HG03039 (cell line): ENCODE measurements around the gene DDX11.
"Not testable (repeated sequence)": the region's sequence is repeated elsewhere in the genome, so short reads cannot be mapped to it uniquely, and the experiment has no call there.

Experiments
- ATAC-seq: cut with Tn5 transposase; IDR thresholded peaks from one replicate; pipeline ENCODE4 v1.9.1; 2021; ENCODE audit warnings: mild to moderate bottlenecking, moderate library complexity; ENCODE audit not compliant: unreplicated experiment

DDX11 gene

DNA sequence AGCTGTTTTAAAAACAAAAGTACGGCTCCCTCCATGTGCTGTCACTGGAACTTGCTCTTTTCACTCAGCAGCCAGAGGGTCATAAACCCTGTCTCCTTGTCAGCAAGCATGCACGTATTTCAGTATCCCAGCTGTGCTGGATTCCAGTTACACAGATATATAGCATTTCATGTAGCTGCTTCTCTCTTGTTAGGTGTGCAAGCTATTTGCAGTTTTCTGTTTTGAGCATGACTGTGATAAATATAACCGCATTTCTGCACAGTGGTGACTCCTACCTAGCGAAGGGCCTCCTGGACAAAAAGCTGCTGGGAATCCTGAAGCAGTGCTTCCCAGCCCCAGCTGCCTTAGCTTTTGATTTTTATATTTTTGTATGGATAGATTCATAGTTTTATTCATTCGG is 24.7 kb downstream of the DDX11 start:
- ATAC-seq = not testable (repeated sequence)

DNA sequence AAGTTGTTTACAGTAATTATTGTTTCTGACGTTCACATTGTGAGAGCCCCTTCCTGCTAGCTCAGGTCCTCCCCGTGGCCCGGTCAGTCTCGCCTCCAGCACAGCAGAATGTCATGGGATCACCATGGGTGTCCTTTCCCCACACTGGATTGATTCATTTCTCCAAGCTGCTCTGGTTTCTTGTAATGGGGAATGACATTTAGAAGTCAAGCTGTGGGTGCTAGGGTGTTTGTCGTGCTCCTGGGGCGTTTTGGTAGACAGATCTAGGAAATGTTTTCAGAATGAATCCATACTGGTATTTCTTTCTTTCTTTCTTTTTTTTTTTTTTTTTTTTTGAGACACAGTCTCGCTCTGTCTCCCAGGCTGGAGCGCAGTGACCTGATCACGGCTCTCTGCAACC is 25.1 kb downstream of the DDX11 start:
- not testable (repeated sequence) for ATAC-seq

DNA sequence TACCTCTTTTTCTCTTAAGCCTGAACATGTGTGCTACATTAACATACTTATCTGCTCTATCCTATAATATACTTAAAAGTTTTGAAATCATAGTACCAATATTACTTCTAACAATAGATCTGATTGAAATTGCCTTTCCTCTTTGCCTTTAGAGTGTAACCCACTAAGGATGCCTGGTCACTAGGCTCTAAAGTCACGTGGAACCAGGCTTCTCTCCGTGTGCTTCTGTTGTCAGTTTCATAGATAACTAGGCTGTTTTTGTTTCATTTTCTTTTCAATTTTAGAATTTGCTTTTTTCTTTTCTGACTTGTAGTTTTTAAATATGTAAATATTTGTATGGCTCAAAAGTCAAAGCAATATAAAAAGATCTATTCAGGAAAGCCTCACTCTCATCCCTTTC is 25.8 kb downstream of the DDX11 start:
- ATAC-seq = not testable (repeated sequence)

- peak; percentile 62 for ATAC-seq
Measured at GRCh38 chr12:31100503-31101208, 27.0 kb downstream of the DDX11 start.

DNA sequence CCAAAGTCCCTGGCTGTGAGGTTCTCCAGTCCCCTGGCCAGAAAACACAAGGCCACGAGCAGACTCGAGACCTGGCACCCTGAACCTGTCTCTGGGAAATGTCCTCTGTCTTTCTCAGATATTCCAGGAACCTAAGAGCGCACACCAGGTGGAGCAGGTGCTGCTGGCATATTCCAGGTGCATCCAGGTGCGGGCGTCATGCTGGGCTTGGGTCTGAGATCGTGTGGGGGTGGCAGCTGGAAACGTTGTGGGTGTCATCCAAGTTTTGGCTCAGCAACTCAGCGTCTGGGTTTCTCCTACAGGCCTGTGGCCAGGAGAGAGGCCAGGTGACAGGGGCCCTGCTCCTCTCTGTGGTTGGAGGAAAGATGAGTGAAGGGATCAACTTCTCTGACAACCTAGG is 28.5 kb downstream of the DDX11 start:
- not testable (repeated sequence) for ATAC-seq

DNA sequence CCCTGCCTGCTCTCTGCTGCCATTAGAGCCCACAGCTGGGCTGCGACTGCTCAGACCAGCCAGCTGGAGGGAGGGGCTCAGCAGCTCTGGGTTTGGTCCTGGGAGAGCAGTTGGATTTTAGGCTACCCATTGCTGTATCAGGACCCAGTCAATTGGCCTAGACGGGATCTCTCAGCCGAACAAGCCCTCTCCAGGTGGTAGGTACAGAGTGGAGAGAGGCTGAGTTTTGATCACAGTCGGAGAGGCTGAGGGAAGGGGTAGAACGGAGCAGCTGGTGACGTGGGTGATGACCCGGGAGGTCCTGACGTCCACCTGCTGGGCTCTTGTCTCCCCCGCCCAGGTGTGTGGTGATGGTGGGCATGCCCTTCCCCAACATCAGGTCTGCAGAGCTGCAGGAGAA is 28.9 kb downstream of the DDX11 start:
- ATAC-seq = not testable (repeated sequence)

GRCh38 chr12:31103561-31103975 is 29.9 kb downstream of the DDX11 start:
- ATAC-seq = not testable (repeated sequence)

GRCh38 chr12:31104220-31104619 is 30.6 kb downstream of the DDX11 start:
- ATAC-seq = not testable (repeated sequence)

DNA sequence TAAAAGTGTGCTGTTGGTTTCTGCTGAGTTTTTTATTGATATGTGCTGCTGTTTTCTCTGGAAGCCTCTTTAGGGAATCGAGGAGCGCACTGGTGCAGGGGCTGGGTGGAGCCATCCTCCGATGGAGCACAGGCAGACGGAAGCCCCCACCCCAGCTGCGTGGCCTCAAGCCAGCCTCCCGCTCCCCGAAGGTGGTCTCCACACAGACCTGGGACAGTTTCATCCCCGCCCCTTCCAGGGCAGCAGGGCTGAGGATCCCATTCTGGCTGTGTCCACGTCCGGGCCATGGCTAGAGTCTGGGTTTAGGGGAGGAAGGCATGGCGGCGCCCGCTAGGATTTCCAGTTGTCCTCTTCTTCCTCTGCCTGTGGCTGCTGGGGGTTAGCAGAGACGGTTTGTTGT is 31.1 kb downstream of the DDX11 start:
- ATAC-seq = not testable (repeated sequence)

- ATAC-seq = no peak
Measured at GRCh38 chr12:31105668-31106067, 32.0 kb downstream of the DDX11 start.

GRCh38 chr12:31106101-31106803 is 32.6 kb downstream of the DDX11 start:
- ATAC-seq = no peak

- not testable (repeated sequence) for ATAC-seq
Measured at GRCh38 chr12:31109773-31110172, 36.1 kb downstream of the DDX11 start.

DNA sequence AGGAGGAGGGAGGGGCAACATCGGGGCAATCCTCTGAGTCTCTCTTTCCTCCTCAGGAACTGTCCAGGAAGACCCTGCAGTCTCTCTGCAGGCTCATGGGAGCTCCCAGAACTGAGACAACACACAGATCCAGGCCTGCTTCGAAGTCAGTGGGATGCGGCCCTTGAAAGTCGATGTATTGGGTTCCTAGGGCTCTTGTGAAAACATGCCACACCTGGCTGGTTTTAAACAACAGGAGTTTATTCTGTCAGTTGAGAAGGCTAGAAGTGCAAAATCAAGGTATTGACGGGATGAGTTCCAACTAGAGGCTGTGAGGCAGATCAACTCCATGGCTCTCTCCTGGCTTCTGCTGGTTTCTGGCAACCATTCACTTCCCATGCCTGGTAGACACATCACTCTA is 36.6 kb downstream of the DDX11 start:
- not testable (repeated sequence) for ATAC-seq

- not testable (repeated sequence) for ATAC-seq
Measured at GRCh38 chr12:31115092-31115601, 41.5 kb downstream of the DDX11 start.

- ATAC-seq = not testable (repeated sequence)
Measured at GRCh38 chr12:31116846-31117202, 43.2 kb downstream of the DDX11 start.

DNA sequence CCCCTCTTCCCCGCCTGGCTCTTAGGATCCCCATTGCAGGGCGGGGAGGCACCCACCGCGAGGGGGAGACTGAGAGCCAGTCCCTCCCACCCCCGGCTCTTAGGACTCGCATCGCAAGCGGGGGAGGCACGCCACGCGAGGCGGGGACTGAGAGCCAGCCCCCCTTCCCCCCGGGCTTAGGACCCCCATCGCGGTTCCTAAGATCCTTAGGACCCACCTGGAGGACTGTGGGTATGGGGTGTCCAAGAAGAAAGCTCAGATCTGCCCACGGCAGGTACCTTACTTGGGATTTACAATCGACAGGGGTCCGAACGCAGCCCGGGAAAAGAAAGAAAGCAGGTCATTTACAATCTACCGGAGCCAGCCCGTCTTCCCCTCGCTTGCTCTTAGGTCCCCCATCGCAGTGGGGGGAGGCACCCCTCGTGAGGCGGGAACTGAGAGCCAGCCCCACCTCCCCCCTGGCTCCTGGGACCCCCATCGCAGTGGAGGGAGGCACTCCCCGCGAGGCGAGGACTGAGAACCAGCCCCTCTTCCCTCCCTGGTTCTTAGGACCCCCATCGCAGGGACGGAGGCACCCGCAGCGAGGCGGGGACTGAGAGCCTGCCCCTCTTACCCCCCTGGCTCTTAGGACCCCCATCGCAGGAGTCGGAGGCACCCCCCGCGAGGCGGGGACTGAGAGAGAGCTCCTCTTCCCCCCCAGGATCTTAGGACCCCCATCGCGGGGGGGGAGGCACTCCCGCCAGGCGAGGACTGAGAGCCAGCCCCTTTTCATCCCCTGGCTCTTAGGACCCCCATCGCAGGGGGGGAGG is 43.7 kb downstream of the DDX11 start:
- ATAC-seq = peak; percentile 57

GRCh38 chr12:31118347-31119191 is 44.9 kb downstream of the DDX11 start:
- ATAC-seq = peak; percentile 51

DNA sequence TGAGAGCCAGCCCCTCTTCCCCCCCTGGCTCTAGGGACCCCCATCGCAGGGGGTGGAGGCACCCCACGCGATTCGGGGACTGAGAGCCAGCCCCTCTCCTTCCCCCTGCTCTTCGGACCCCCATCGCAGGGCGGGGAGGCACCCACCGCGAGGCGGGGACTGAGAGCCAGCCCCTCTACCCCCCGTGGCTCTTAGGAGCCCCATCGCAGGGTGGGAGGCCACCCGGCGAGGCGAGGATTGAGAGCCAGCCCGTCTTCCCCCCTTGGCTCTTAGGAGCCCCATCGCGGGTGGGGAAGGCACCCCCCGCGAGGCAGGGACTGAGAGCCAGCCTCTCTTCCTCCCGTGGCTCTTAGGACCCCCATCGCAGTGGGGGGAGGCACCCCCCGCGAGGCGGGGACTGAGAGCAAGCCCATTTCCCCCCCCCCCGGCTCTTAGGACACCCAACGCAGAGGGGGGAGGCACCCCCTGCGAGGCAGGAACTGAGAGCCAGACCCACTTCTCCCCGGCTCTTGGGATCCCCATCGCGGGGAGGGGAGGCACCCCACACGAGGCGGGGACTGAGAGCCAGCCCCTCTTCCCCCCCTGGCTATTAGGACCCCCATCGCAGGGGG is 45.6 kb downstream of the DDX11 start:
- ATAC-seq = peak; percentile 15

GRCh38 chr12:31119803-31120211 is 46.1 kb downstream of the DDX11 start:
- ATAC-seq = no peak

DNA sequence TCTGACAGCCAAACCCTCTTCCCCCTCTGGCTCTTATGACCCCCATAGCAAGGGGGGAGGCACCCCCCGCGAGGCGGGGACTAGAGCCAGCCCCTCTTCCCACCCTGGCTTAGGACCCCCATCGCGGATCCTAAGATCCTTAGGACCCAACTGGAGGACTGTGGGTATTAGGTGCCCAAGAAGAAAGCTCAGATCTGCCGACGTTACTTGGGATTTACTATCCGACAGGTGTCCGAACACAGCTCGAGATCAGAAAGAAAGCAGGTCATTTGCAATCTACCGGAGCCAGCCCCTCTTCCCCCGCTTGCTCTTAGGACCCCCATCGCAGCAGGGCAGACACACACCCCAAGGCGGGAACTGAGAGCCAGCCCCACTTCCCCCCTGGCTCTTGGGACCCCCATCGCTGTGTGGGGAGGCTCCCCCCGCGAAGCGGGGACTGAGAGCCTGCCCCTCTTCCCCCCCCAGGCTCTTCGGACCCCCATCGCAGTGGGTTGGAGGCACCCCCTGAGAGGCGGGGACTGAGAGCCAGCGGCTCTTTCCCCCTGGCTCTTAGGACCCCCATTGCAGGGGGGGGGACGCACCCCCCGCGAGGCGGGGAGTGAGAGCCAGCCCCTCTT is 46.8 kb downstream of the DDX11 start:
- ATAC-seq = no peak
